ENCODE results near the gene MIPEP.

DNA sequence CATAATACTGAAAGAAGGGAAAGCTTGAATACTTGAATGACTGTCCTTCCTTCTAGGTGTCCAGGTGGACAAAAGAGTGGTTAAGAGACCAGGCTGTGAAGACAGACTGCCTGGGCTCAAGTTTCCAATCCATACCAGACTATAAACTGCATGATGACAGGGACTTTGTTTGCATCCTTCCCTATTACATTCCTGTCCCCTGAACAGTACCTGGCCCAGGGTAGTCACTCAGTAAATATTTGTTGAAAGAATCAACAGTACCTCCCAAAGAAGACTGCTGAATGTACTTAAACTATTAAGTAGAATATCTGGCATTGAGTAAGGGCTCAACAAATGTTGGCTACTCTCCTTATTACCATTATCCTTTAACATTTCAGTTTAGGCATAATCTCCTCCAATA lies 29.7 kb downstream of the MIPEP start:
- TF ChIP-seq, protein P1, sequence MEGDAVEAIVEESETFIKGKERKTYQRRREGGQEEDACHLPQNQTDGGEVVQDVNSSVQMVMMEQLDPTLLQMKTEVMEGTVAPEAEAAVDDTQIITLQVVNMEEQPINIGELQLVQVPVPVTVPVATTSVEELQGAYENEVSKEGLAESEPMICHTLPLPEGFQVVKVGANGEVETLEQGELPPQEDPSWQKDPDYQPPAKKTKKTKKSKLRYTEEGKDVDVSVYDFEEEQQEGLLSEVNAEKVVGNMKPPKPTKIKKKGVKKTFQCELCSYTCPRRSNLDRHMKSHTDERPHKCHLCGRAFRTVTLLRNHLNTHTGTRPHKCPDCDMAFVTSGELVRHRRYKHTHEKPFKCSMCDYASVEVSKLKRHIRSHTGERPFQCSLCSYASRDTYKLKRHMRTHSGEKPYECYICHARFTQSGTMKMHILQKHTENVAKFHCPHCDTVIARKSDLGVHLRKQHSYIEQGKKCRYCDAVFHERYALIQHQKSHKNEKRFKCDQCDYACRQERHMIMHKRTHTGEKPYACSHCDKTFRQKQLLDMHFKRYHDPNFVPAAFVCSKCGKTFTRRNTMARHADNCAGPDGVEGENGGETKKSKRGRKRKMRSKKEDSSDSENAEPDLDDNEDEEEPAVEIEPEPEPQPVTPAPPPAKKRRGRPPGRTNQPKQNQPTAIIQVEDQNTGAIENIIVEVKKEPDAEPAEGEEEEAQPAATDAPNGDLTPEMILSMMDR (IDR thresholded peaks at IDR 0.05): no peak
- TF ChIP-seq POLR2A (IDR thresholded peaks at IDR 0.05; ENCODE audit: low read depth): no peak
